Measurements from ENCODE around the gene RGS14.

DNA sequence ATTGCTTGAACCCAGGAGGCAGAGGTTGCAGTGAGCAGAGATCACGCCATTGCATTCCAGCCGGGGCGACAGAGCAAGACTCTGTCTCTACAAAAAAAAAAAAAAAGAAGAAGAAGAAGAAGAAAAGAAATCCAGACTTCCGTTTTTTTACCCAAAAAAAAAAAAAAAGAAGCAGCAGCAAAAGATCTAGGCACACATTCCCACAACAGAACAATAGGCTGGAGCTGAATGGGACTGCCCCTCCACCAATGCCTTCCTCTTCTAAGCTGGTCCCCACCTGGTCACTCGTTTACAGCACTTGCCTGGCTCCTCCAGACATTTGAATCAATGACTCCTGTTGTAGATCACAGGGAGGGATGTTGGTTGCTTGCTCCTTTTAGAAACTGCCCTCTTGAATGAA, 4.6 kb upstream of the RGS14 start:
- TF ChIP-seq CTCF (IDR thresholded peaks at IDR 0.05; ENCODE audit: low read depth, low read length, poor library complexity, severe bottlenecking), result no peak
- TF ChIP-seq EZH2phosphoT487 (IDR thresholded peaks at IDR 0.05; ENCODE audit: borderline replicate concordance, low read length), result no peak

Measured in DOHH2 (cell line).